Loucy (cell line): ENCODE results near the gene APLF.
A peak's percentile ranks its signal among the peaks of the same experiment; 100 is the strongest.

Source experiments
- H2AFZ ChIP-seq: fragments of 200-600 bp; sonication (generic); 2 replicates; pipeline ENCODE4 v1.6.0; 2016; ENCODE audit warnings: antibody characterized with exemption, mild to moderate bottlenecking, low read length, moderate library complexity
- H3F3A ChIP-seq: fragments of 200-600 bp; 2 replicates; pipeline ENCODE4 v1.6.0; 2016; ENCODE audit warnings: antibody characterized with exemption, low read depth, mild to moderate bottlenecking
- H3K27me3 ChIP-seq: fragments of 200-600 bp; sonication (generic); 2 replicates; pipeline ENCODE4 v1.6.1; 2014; ENCODE audit warnings: low read length, mild to moderate bottlenecking; ENCODE audit not compliant: insufficient read depth, poor library complexity, severe bottlenecking
- H3K36me3 ChIP-seq: fragments of 200-600 bp; sonication (generic); 2 replicates; pipeline ENCODE4 v1.6.1; 2016; ENCODE audit warnings: low read length; ENCODE audit not compliant: insufficient read depth
- H3K4me1 ChIP-seq: fragments of 200-600 bp; sonication (generic); 2 replicates; pipeline ENCODE4 v1.5.1; 2014; ENCODE audit warnings: low read length, mild to moderate bottlenecking; ENCODE audit not compliant: insufficient read depth, poor library complexity, severe bottlenecking
- H3K4me2 ChIP-seq: fragments of 200-600 bp; sonication (generic); 2 replicates; pipeline ENCODE4 v1.6.0; 2014; ENCODE audit warnings: antibody characterized with exemption, low read length, low read depth, mild to moderate bottlenecking; ENCODE audit not compliant: poor library complexity, severe bottlenecking
- H3K4me3 ChIP-seq: fragments of 200-600 bp; sonication (generic); 2 replicates; pipeline ENCODE4 v1.5.1; 2014; ENCODE audit warnings: low read length, mild to moderate bottlenecking, mixed read lengths; ENCODE audit not compliant: poor library complexity, severe bottlenecking
- H3K79me2 ChIP-seq: fragments of 200-600 bp; sonication (generic); 2 replicates; pipeline ENCODE4 v1.6.1; 2014; ENCODE audit warnings: low read length; ENCODE audit not compliant: insufficient read depth
- H3K9ac ChIP-seq: fragments of 200-600 bp; sonication (generic); 2 replicates; pipeline ENCODE4 v1.6.0; 2014; ENCODE audit warnings: mild to moderate bottlenecking, low read depth, low read length, moderate library complexity; ENCODE audit not compliant: poor library complexity, severe bottlenecking
- H3K9me2 ChIP-seq: fragments of 200-600 bp; sonication (generic); replicated peaks from 2 replicates; pipeline ENCODE4 v1.6.1; 2016; ENCODE audit warnings: low read depth, low read length, mixed read lengths
- H3K9me3 ChIP-seq: fragments of 200-600 bp; sonication (generic); 2 replicates; pipeline ENCODE4 v1.6.1; 2014; ENCODE audit warnings: mild to moderate bottlenecking, antibody characterized with exemption, low read length, low read depth; ENCODE audit not compliant: insufficient read depth
- H4K20me1 ChIP-seq: fragments of 200-600 bp; sonication (generic); 2 replicates; pipeline ENCODE4 v1.6.0; 2014; ENCODE audit warnings: antibody characterized with exemption, low read length, mild to moderate bottlenecking; ENCODE audit not compliant: insufficient read depth, poor library complexity, severe bottlenecking
- CTCF ChIP-seq: fragments of 200-600 bp; sonication (generic); conservative IDR thresholded peaks from 2 replicates; pipeline ENCODE4 v1.5.1; 2014; ENCODE audit warnings: mild to moderate bottlenecking, antibody characterized with exemption, low read length
- EZH2phosphoT487 ChIP-seq: fragments of 200-600 bp; IDR thresholded peaks from 2 replicates; pipeline ENCODE4 v1.6.1; 2018; ENCODE audit warnings: antibody characterized with exemption, mild to moderate bottlenecking, moderate library complexity, borderline replicate concordance

APLF gene

DNA sequence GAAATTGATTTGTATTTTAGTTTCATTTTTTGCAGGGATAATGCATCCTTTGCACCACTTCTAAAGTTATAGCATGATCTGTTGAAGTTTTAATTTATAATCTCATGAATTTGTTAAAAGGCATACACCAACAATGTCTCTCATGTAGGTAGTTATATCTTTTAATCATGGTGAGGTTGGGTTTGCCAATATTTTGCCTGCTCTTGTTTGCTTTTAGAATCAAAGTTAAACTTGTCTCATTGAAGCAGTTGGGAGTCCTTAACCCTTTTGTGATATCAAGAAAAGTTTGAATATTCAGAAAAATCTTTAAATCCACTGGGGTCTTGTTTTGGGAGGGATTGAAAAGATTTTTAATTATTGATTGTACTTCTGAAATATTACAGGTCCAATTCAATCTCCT, 31.7 kb downstream of the APLF start:
- Histone ChIP-seq H2AFZ (no peak overlapping the region), H3K4me3 (no peak overlapping the region), H3K4me1 (peaks cover 15% of the 10 kb centered on the region), H4K20me1 (no peaks in the 10 kb centered on the region), H3K4me2 (no peak overlapping the region), H3K27me3 (no peaks in the 10 kb centered on the region), H3K79me2 (no peaks in the 10 kb centered on the region), H3F3A (no peaks in the 10 kb centered on the region), H3K9ac (no peak overlapping the region), H3K9me2 (no peaks in the 10 kb centered on the region), H3K36me3 (no peaks in the 10 kb centered on the region), H3K9me3 (peaks cover 21% of the 10 kb centered on the region; the same call in 1 of the 2 replicates)
- TF ChIP-seq CTCF, result no peak
- TF ChIP-seq EZH2phosphoT487, result no peak

- Histone ChIP-seq H3K79me2 (no peaks in the 10 kb centered on the region), H3F3A (no peaks in the 10 kb centered on the region), H3K4me3 (no peak overlapping the region), H4K20me1 (no peaks in the 10 kb centered on the region), H3K4me1 (peaks cover 19% of the 10 kb centered on the region), H2AFZ (no peak overlapping the region), H3K4me2 (no peak overlapping the region), H3K9me3 (peaks cover 13% of the 10 kb centered on the region; the same call in 1 of the 2 replicates), H3K27me3 (no peaks in the 10 kb centered on the region), H3K36me3 (no peaks in the 10 kb centered on the region), H3K9me2 (no peaks in the 10 kb centered on the region), H3K9ac (no peak overlapping the region)
- no peak for TF ChIP-seq EZH2phosphoT487
- no peak for TF ChIP-seq CTCF
These were observed 33.3 kb downstream of the APLF start for GRCh38 chr2:68500649-68501048.

GRCh38 chr2:68501768-68502167, 34.4 kb downstream of the APLF start:
- peaks cover 31% of the 10 kb centered on the region for H3K4me1 ChIP-seq
- H3K9ac ChIP-seq, result no peak overlapping the region
- no peaks in the 10 kb centered on the region for H3K36me3 ChIP-seq
- H3K79me2 ChIP-seq, result no peaks in the 10 kb centered on the region
- H3K27me3 ChIP-seq, result no peaks in the 10 kb centered on the region
- no peaks in the 10 kb centered on the region for H4K20me1 ChIP-seq
- H3K4me2 ChIP-seq, result peak overlapping the region; percentile 14
- H3K9me3 ChIP-seq, result peaks cover 4% of the 10 kb centered on the region; the same call in 1 of the 2 replicates
- H3K9me2 ChIP-seq, result no peaks in the 10 kb centered on the region
- no peak for TF ChIP-seq CTCF
- no peak for TF ChIP-seq EZH2phosphoT487
- no peak overlapping the region for H2AFZ ChIP-seq
- H3F3A ChIP-seq, result no peaks in the 10 kb centered on the region; the same call in 1 of the 2 replicates
- no peak overlapping the region for H3K4me3 ChIP-seq
